HepG2 (cell line): ENCODE measurements around the gene MAVS. TPM values are rescaled to one million over a fixed set of nuclear protein-coding genes. Genes with fewer than 3 reads are reported as not detected.
A peak's percentile ranks its signal among the peaks of the same experiment; 100 is the strongest.

Experiments
- ATAC-seq: fragments of 200-7000 bp; cut with Tn5 transposase; 3 replicates; pipeline ENCODE4 v1.9.1; 2020; ENCODE audit warnings: mild to moderate bottlenecking, moderate library complexity
- BruUV-seq: library from RNA; stranded (reverse); fragments of 400-500 nt; replicated peaks from 2 replicates; lab custom pipeline; 2021; lab: Mats Ljungman, UMichigan
- CTCF ChIA-PET: fragments of 300-600 bp; formaldehyde crosslinking; extraction: SDS; loops from one replicate; lab custom pipeline; 2021; ENCODE audit warnings: low total read pairs, inconsistent platforms, low intra/inter-chr PET ratio; lab: Yijun Ruan, JAX
- POLR2A ChIA-PET: fragments of 350-600 bp; sonication (Branson Sonifier 250); formaldehyde crosslinking; loops from one replicate; lab custom pipeline; 2020; ENCODE audit warnings: antibody characterized with exemption, inconsistent platforms; lab: Yijun Ruan, JAX
- DNase-seq: peaks from one replicate; pipeline ENCODE4 v3.0.0-alpha.2; 2015; ENCODE audit warnings: low spot score
- FAIRE-seq: peaks from 3 replicates; lab custom pipeline; 2011; peaks lifted over from hg19 to GRCh38; lab: Jason Lieb, UNC
- H2AFZ ChIP-seq: one replicate; pipeline ENCODE4 v1.6.1; 2011; ENCODE audit warnings: low read length, inconsistent platforms
- H3K27ac ChIP-seq: fragments of 300-600 bp; 3 replicates; pipeline ENCODE4 v1.8.0; 2011; ENCODE audit warnings: mixed run types, mild to moderate bottlenecking, mixed read lengths, low read length, inconsistent platforms; ENCODE audit not compliant: insufficient read depth; ENCODE audit errors: extremely low read length
- H3K27me3 ChIP-seq, 2 experiments: fragments of 200-600 bp in 1 of 2; 2 replicates in 1 of 2; 3 replicates in 1 of 2; pipeline versions ENCODE4 v1.6.0 to v1.8.0; 2011; ENCODE audit warnings: low read length in 2 of 2, mild to moderate bottlenecking in 2 of 2, moderate library complexity in 2 of 2, inconsistent platforms in 1 of 2; ENCODE audit not compliant: insufficient read depth in 2 of 2, control insufficient read depth in 1 of 2
- H3K36me3 ChIP-seq, 2 experiments: fragments of 200-600 bp in 1 of 2; replicated peaks in 1 of 2; 2 replicates in 1 of 2; 3 replicates in 1 of 2; pipeline versions ENCODE4 v1.5.1 to v1.8.0; 2011; ENCODE audit warnings: low read length in 2 of 2, inconsistent platforms in 1 of 2; ENCODE audit not compliant: insufficient read depth in 2 of 2, control insufficient read depth in 1 of 2
- H3K4me1 ChIP-seq: 2 replicates; pipeline ENCODE4 v1.5.1; 2012; ENCODE audit warnings: low read length, inconsistent platforms; ENCODE audit not compliant: insufficient read depth
- H3K4me2 ChIP-seq: 2 replicates; pipeline ENCODE4 v1.6.0; 2011; ENCODE audit warnings: low read depth, low read length, inconsistent platforms
- H3K4me3 ChIP-seq, 3 experiments: fragments of 200-600 bp in 1 of 3; sonication (generic), shearing (Covaris generic) in 1 of 3; replicated peaks in 1 of 3; 2 replicates each; pipeline ENCODE4 v1.5.1; 2011 to 2016; ENCODE audit warnings: low read length in 3 of 3, inconsistent platforms in 2 of 3, low read depth in 2 of 3, mild to moderate bottlenecking in 2 of 3, control low read depth in 1 of 3, mixed read lengths in 1 of 3; ENCODE audit not compliant: insufficient read depth in 1 of 3
- H3K79me2 ChIP-seq: one replicate; pipeline ENCODE4 v1.6.1; 2011; ENCODE audit warnings: low read length, inconsistent platforms; ENCODE audit not compliant: insufficient read depth
- H3K9ac ChIP-seq: 2 replicates; pipeline ENCODE4 v1.6.0; 2011; ENCODE audit warnings: mild to moderate bottlenecking, low read depth, low read length, inconsistent platforms; ENCODE audit not compliant: insufficient read depth
- H3K9me3 ChIP-seq: 2 replicates; pipeline ENCODE4 v1.5.1; 2012; ENCODE audit warnings: mild to moderate bottlenecking, low read length
- H4K20me1 ChIP-seq: 2 replicates; pipeline ENCODE4 v1.6.0; 2011; ENCODE audit warnings: inconsistent platforms, mild to moderate bottlenecking, low read length, moderate library complexity; ENCODE audit not compliant: insufficient read depth
- AGO2 ChIP-seq: fragments of 200-400 bp; formaldehyde crosslinking; optimal IDR thresholded peaks from 2 replicates; pipeline ENCODE3; 2017; ENCODE audit warnings: mild to moderate bottlenecking, low read depth, low read length, moderate library complexity
- IRF9 ChIP-seq: sonication (generic); formaldehyde crosslinking; IDR thresholded peaks from 2 replicates; pipeline ENCODE4 v1.8.0; 2022; ENCODE audit warnings: missing genetic modification reagents, mild to moderate bottlenecking, borderline replicate concordance
- KDM5B ChIP-seq: sonication (generic); formaldehyde crosslinking; IDR thresholded peaks from 2 replicates; pipeline ENCODE4 v1.4.0; 2020; ENCODE audit warnings: missing genetic modification reagents, mild to moderate bottlenecking, borderline replicate concordance
- MLLT10 ChIP-seq: sonication (generic); formaldehyde crosslinking; IDR thresholded peaks from 2 replicates; pipeline ENCODE4 v1.4.0; 2020; ENCODE audit warnings: missing genetic modification reagents
- MTA1 ChIP-seq: sonication (generic); formaldehyde crosslinking; IDR thresholded peaks from 2 replicates; pipeline ENCODE4 v1.4.0; 2020; ENCODE audit warnings: missing genetic modification reagents, mild to moderate bottlenecking, borderline replicate concordance
- NFKB2 ChIP-seq: sonication (generic); formaldehyde crosslinking; IDR thresholded peaks from 2 replicates; pipeline ENCODE4 v1.4.0; 2020; ENCODE audit warnings: missing genetic modification reagents, borderline replicate concordance
- PRMT3 ChIP-seq: sonication (generic); formaldehyde crosslinking; IDR thresholded peaks from 2 replicates; pipeline ENCODE4 v1.8.1; 2022; ENCODE audit warnings: low read depth, mild to moderate bottlenecking, moderate library complexity, missing genetic modification reagents, borderline replicate concordance
- RBM22 ChIP-seq: fragments of 200-400 bp; formaldehyde crosslinking; optimal IDR thresholded peaks from 2 replicates; pipeline ENCODE3; 2017; ENCODE audit warnings: mild to moderate bottlenecking, low read length, moderate library complexity
- TERF1 ChIP-seq: sonication (generic); formaldehyde crosslinking; IDR thresholded peaks from 2 replicates; pipeline ENCODE4 v1.8.0; 2022; ENCODE audit warnings: mild to moderate bottlenecking, missing genetic modification reagents, moderate library complexity
- YEATS4 ChIP-seq: sonication (generic); formaldehyde crosslinking; IDR thresholded peaks from 2 replicates; pipeline ENCODE4 v1.4.0; 2020; ENCODE audit warnings: missing genetic modification reagents, borderline replicate concordance
- ZBTB21 ChIP-seq: sonication (generic); formaldehyde crosslinking; IDR thresholded peaks from 2 replicates; pipeline ENCODE4 v1.4.0; 2020; ENCODE audit warnings: missing genetic modification reagents
- ZNF589 ChIP-seq: sonication (generic); formaldehyde crosslinking; conservative IDR thresholded peaks from 2 replicates; pipeline ENCODE4 v1.8.0; 2022; ENCODE audit warnings: mild to moderate bottlenecking, moderate library complexity, missing genetic modification reagents
- ZNF687 ChIP-seq: sonication (generic); formaldehyde crosslinking; IDR thresholded peaks from 2 replicates; pipeline ENCODE4 v1.5.1; 2020; ENCODE audit warnings: mild to moderate bottlenecking, missing genetic modification reagents, moderate library complexity
- ZNF749 ChIP-seq: sonication (generic); formaldehyde crosslinking; IDR thresholded peaks from 2 replicates; pipeline ENCODE4 v1.8.0; 2022; ENCODE audit warnings: mild to moderate bottlenecking, missing genetic modification reagents, moderate library complexity, borderline replicate concordance
- ZNF773 ChIP-seq: sonication (generic); formaldehyde crosslinking; IDR thresholded peaks from 2 replicates; pipeline ENCODE4 v1.4.0; 2020; ENCODE audit warnings: missing genetic modification reagents, borderline replicate concordance
- ZNF776 ChIP-seq: sonication (generic); formaldehyde crosslinking; IDR thresholded peaks from 2 replicates; pipeline ENCODE4 v1.4.0; 2020; ENCODE audit warnings: mild to moderate bottlenecking, missing genetic modification reagents
- WGBS: methylation state at CpG from one replicate; pipeline ENCODE4 v1.1.6; 2017; ENCODE audit warnings: low lambda C conversion rate; 5-methylcytosine and 5-hydroxymethylcytosine counted together
- in situ Hi-C: cut with HindIII; loops from 2 replicates; pipeline ENCODE4 v1.10.0; 2017; ENCODE audit warnings: low pct_unique_long_range_greater_than_20kb; ENCODE audit not compliant: extremely low pct_ligation_motif_present
- intact Hi-C: fragments of 100-400 bp; cut with micrococcal nuclease; formaldehyde crosslinking; loops from one replicate; pipeline ENCODE4 v1.10.0; 2022; ENCODE audit not compliant: unreplicated experiment
- polyA plus RNA-seq, 8 experiments: library from polyadenylated mRNA; depleted of rRNA in 3 of 8; stranded (reverse) in 7 of 8; unstranded in 1 of 8; fragments of >200 nt; fragmentation: Illumina TruSeq in 4 of 8; extraction: Trizol in 4 of 8; gene quantifications; 2 replicates each; pipeline versions ENCODE4 v1.2.1 to v1.2.3, GENCODE V29; 2011 to 2016; ENCODE audit warnings: low read depth in 4 of 8, missing spikeins in 1 of 8, mixed read lengths in 1 of 8; ENCODE audit not compliant: insufficient read depth in 1 of 8
- total RNA-seq, 5 experiments: library from RNA; depleted of rRNA; stranded (reverse); fragments of >200 nt; fragmentation: Illumina TruSeq; extraction: Trizol; gene quantifications; 2 replicates each; pipeline ENCODE4 v1.2.3, GENCODE V29; 2016; ENCODE audit warnings: low read depth in 1 of 5

MAVS gene
- total and polyA plus RNA-seq, 2 of the 13 experiments (the other 11 are each of a cell fraction or from before 2014, with no cell fraction given): 27.3 to 36.6 TPM

GRCh38 chr20:3924304-3925112 lies 77.9 kb downstream of the MAVS start:
- Histone ChIP-seq H3K27me3 (no peaks in the 10 kb centered on the region), H3K79me2 (no peaks in the 10 kb centered on the region), H3K27ac (no peak overlapping the region), H3K4me3 (no peak overlapping the region), H3K9ac (no peak overlapping the region), H4K20me1 (peaks cover 15% of the 10 kb centered on the region; the same call in 1 of the 2 replicates), H3K4me1 (peaks cover 26% of the 10 kb centered on the region), H3K4me2 (no peak overlapping the region), H2AFZ (no peak overlapping the region), H3K36me3 (peaks cover 29 to 45% of the 10 kb centered on the region in 2 experiments), H3K9me3 (no peaks in the 10 kb centered on the region)
- no peak for DNase-seq
- ATAC-seq: peak; percentile 2
- ChIA-PET CTCF (no interaction called here), POLR2A (no interaction called here)
- no peak for FAIRE-seq
- in situ Hi-C loops (no loop called here), intact Hi-C loops (no loop called here)
- no TSS peak for BruUV-seq
- WGBS: 96% methylated on average over 13 of the region's 13 CpGs
- TF ChIP-seq TERF1 (CRISPR knock-in tag): 0 out of 2 replicates have a peak, but pooled peaks have one; percentile 30
- TF ChIP-seq ZBTB21 (CRISPR knock-in tag): no peak
- TF ChIP-seq MTA1 (CRISPR knock-in tag): 0 out of 2 replicates have a peak, but pooled peaks have one; percentile 42
- TF ChIP-seq PRMT3: no peak
- TF ChIP-seq ZNF773 (CRISPR knock-in tag): no peak
- 0 out of 2 replicates have a peak, but pooled peaks have one; percentile 26 for TF ChIP-seq ZNF749 (CRISPR knock-in tag)
- peak; percentile 39; the same call in 1 of the 2 replicates for TF ChIP-seq NFKB2 (CRISPR knock-in tag)
- 0 out of 2 replicates have a peak, but pooled peaks have one; percentile 35 for TF ChIP-seq ZNF589 (CRISPR knock-in tag)
- TF ChIP-seq ZNF687 (CRISPR knock-in tag): peak; percentile 32; the same call in 1 of the 2 replicates
- 0 out of 2 replicates have a peak, but pooled peaks have one; percentile 29 for TF ChIP-seq IRF9 (CRISPR knock-in tag)
- TF ChIP-seq YEATS4 (CRISPR knock-in tag): no peak
- TF ChIP-seq AGO2: peak; percentile 93
- TF ChIP-seq ZNF776 (CRISPR knock-in tag): 0 out of 2 replicates have a peak, but pooled peaks have one; percentile 26
- peak; percentile 98 for TF ChIP-seq RBM22
- 0 out of 2 replicates have a peak, but pooled peaks have one; percentile 17 for TF ChIP-seq KDM5B
- no peak for TF ChIP-seq MLLT10
